SU-DHL-6 (cell line): Measurements from ENCODE around the gene PTMS.

ENCODE experiments used
- H2AFZ ChIP-seq: fragments of 200-600 bp; sonication (generic); 2 replicates; pipeline ENCODE4 v1.6.1; 2014; ENCODE audit warnings: low read depth, mild to moderate bottlenecking, moderate library complexity, mixed read lengths, antibody characterized with exemption, low read length; ENCODE audit not compliant: severe bottlenecking
- H3F3A ChIP-seq: fragments of 200-600 bp; shearing (Covaris generic); 2 replicates; pipeline ENCODE4 v1.6.0; 2016; ENCODE audit warnings: antibody characterized with exemption, mild to moderate bottlenecking; ENCODE audit not compliant: insufficient read depth
- H3K27ac ChIP-seq: fragments of 200-600 bp; sonication (generic); 2 replicates; pipeline ENCODE4 v1.5.1; 2016; ENCODE audit warnings: low read depth, mild to moderate bottlenecking, low read length, moderate library complexity, mixed read lengths
- H3K27me3 ChIP-seq: fragments of 200-600 bp; sonication (generic), shearing (Covaris generic); 2 replicates; pipeline ENCODE4 v1.6.0; 2014; ENCODE audit warnings: mild to moderate bottlenecking, low read length
- H3K36me3 ChIP-seq: fragments of 200-600 bp; sonication (generic); 2 replicates; pipeline ENCODE4 v1.6.1; 2014; ENCODE audit warnings: mild to moderate bottlenecking, low read length, mixed read lengths
- H3K4me2 ChIP-seq: fragments of 300-600, 200-600 bp; shearing (Covaris generic), sonication (generic); 2 replicates; pipeline ENCODE4 v1.6.0; 2014; ENCODE audit warnings: low read length, low read depth, mild to moderate bottlenecking; ENCODE audit not compliant: poor library complexity, severe bottlenecking
- H3K4me3 ChIP-seq: fragments of 200-600 bp; sonication (generic); 2 replicates; pipeline ENCODE4 v1.5.1; 2014; ENCODE audit warnings: antibody characterized with exemption, low read length, mild to moderate bottlenecking, mixed read lengths; ENCODE audit not compliant: insufficient read depth, poor library complexity, severe bottlenecking
- H3K79me2 ChIP-seq: fragments of 200-600 bp; sonication (generic); 2 replicates; pipeline ENCODE4 v1.6.1; 2014; ENCODE audit warnings: mild to moderate bottlenecking, low read length, moderate library complexity; ENCODE audit not compliant: insufficient read depth
- H3K9ac ChIP-seq: fragments of 200-600 bp; sonication (generic); 2 replicates; pipeline ENCODE4 v1.7.0; 2014; ENCODE audit warnings: mild to moderate bottlenecking, low read length
- H3K9me2 ChIP-seq: fragments of 200-600 bp; sonication (generic); replicated peaks from 2 replicates; pipeline ENCODE4 v1.6.1; 2014; ENCODE audit warnings: low read length; ENCODE audit not compliant: insufficient read depth
- H3K9me3 ChIP-seq: fragments of 200-600 bp; sonication (generic); 2 replicates; pipeline ENCODE4 v1.6.1; 2014; ENCODE audit warnings: low read length, mixed read lengths; ENCODE audit not compliant: insufficient read depth
- H4K20me1 ChIP-seq: fragments of 200-600 bp; sonication (generic); 2 replicates; pipeline ENCODE4 v1.6.1; 2014; ENCODE audit warnings: low read depth, mild to moderate bottlenecking, antibody characterized with exemption, low read length, moderate library complexity, mixed read lengths
- EZH2phosphoT487 ChIP-seq: fragments of 200-600 bp; sonication (generic), shearing (Covaris generic); conservative IDR thresholded peaks from 2 replicates; pipeline ENCODE4 v1.6.1; 2018; ENCODE audit warnings: mild to moderate bottlenecking, antibody characterized with exemption, low read length, moderate library complexity, mixed read lengths
- TF ChIP-seq, protein P1 (sequence below): fragments of 200-600 bp; sonication (generic); IDR thresholded peaks from one replicate; pipeline ENCODE4 v1.5.1; 2017; ENCODE audit warnings: antibody characterized with exemption, mild to moderate bottlenecking, low read length, moderate library complexity; ENCODE audit not compliant: insufficient read depth, poor library complexity, severe bottlenecking

PTMS gene

DNA sequence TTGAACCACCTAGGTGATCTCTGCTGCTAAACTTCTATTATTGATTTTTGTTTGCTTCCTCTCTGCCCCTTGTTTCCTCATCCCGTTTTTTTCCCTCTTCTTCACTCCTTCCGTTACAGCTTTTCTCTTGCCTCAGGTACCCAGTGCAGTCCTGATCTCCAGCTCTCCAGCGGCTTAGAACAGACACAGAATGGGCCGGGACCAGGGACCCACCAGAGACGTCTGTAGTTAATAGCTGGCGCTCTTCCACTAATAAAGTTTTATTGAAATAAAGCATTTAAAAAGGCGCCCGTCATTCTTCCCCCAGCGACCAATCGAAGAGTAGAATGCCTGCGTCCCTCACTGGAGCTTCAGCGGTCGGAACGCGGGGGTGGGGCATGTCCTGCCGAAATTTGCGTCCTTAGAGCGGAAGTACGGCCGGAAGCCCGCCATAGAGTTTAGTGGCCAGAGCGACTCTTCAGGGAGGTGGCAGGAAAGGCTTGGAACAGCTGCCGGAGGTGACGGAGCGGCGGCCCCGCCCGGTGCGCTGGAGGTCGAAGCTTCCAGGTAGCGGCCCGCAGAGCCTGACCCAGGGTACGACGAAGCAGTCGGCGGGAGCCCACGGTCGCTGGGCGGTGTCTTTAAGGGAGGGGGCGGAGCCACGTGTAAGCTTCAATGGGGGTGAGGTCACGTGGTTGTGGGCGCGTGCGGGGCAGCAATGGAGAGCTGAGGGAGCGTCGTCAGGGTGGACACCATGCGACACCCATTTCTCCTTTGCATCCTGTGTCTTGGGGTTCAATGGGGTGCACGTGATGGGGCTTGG, 42.4 kb upstream of the PTMS start, which contains the start of gene COPS7A:
TSS of gene COPS7A (plus strand) at position 440 of the 802 bp plus-strand sequence. CDS start 611 bp downstream, outside the sequence.
- H3K27ac ChIP-seq: peak within 1 kb of the TSS; percentile 59
- H3K36me3 ChIP-seq: no peaks in the 10 kb centered on the region
- H3K9me2 ChIP-seq: no peaks in the 10 kb centered on the region
- H3K9me3 ChIP-seq: no peaks in the 10 kb centered on the region
- peak within 1 kb of the TSS; percentile 70 for H3K9ac ChIP-seq
- H2AFZ ChIP-seq: peak within 1 kb of the TSS; percentile 77
- no peak for TF ChIP-seq EZH2phosphoT487
- TF ChIP-seq, protein P1, sequence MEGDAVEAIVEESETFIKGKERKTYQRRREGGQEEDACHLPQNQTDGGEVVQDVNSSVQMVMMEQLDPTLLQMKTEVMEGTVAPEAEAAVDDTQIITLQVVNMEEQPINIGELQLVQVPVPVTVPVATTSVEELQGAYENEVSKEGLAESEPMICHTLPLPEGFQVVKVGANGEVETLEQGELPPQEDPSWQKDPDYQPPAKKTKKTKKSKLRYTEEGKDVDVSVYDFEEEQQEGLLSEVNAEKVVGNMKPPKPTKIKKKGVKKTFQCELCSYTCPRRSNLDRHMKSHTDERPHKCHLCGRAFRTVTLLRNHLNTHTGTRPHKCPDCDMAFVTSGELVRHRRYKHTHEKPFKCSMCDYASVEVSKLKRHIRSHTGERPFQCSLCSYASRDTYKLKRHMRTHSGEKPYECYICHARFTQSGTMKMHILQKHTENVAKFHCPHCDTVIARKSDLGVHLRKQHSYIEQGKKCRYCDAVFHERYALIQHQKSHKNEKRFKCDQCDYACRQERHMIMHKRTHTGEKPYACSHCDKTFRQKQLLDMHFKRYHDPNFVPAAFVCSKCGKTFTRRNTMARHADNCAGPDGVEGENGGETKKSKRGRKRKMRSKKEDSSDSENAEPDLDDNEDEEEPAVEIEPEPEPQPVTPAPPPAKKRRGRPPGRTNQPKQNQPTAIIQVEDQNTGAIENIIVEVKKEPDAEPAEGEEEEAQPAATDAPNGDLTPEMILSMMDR: no peak
- no peaks in the 10 kb centered on the region for H3K27me3 ChIP-seq
- H3K4me3 ChIP-seq: peak within 1 kb of the TSS; percentile 78
- no peaks in the 10 kb centered on the region for H3K79me2 ChIP-seq
- peak within 1 kb of the TSS; percentile 94 for H3K4me2 ChIP-seq
- H4K20me1 ChIP-seq: no peaks in the 10 kb centered on the region
- H3F3A ChIP-seq: peaks cover 18% of the 10 kb centered on the region

DNA sequence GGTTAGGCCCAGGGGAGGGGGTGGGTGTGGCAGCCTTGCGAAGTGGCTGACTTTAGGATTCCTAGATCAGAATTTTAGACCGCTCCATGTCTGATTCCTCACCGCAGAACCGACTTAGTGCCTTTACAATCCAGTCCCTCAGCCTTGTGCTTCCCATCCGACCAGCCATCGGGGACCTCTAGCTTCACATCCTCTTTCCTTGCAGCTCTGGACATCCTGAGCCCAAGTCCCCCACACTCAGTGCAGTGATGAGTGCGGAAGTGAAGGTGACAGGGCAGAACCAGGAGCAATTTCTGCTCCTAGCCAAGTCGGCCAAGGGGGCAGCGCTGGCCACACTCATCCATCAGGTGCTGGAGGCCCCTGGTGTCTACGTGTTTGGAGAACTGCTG, 41.8 kb upstream of the PTMS start:
- Histone ChIP-seq H3K9me2 (no peaks in the 10 kb centered on the region), H3K36me3 (no peaks in the 10 kb centered on the region), H4K20me1 (no peaks in the 10 kb centered on the region), H3K79me2 (no peaks in the 10 kb centered on the region), H3K4me2 (peak overlapping the region; percentile 94), H2AFZ (peak overlapping the region; percentile 6), H3K4me3 (peak overlapping the region; percentile 61), H3K9me3 (no peaks in the 10 kb centered on the region), H3K9ac (peak overlapping the region; percentile 70), H3K27ac (peak overlapping the region; percentile 59), H3F3A (peaks cover 18% of the 10 kb centered on the region), H3K27me3 (no peaks in the 10 kb centered on the region)
- TF ChIP-seq, protein P1: no peak

DNA sequence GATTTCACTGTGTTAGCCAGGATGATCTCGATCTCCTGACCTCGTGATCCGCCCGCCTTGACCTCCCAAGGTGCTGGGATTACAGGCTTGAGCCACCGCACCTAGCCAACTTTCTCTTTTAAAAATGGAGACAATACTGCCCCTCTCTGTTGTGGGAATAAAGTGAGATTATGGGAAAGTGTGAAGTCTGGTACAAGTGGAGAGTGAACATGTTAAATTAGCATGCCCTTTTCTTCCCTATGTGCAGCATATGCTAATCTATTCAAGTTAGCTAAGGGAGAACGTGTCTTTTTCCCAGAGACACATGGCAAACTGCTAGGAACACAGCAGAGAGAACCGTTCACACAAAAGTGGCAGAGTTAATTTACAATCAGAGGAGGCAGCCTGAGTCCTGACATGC, 40.8 kb upstream of the PTMS start:
- H3K4me2 ChIP-seq: no peak overlapping the region
- no peak overlapping the region for H3K4me3 ChIP-seq
- no peak overlapping the region for H3K27ac ChIP-seq
- no peaks in the 10 kb centered on the region for H3K27me3 ChIP-seq
- TF ChIP-seq, protein P1: no peak
- H3K36me3 ChIP-seq: no peaks in the 10 kb centered on the region
- H3K79me2 ChIP-seq: no peaks in the 10 kb centered on the region
- 0 out of 2 replicates have a peak overlapping the region, but pooled peaks have one; percentile 70 for H3K9ac ChIP-seq
- no peak overlapping the region for H2AFZ ChIP-seq
- H3F3A ChIP-seq: peaks cover 13% of the 10 kb centered on the region
- no peaks in the 10 kb centered on the region for H3K9me3 ChIP-seq
- no peaks in the 10 kb centered on the region for H3K9me2 ChIP-seq
- no peaks in the 10 kb centered on the region for H4K20me1 ChIP-seq
